ENCODE measurements around the gene POLR2L.

DNA sequence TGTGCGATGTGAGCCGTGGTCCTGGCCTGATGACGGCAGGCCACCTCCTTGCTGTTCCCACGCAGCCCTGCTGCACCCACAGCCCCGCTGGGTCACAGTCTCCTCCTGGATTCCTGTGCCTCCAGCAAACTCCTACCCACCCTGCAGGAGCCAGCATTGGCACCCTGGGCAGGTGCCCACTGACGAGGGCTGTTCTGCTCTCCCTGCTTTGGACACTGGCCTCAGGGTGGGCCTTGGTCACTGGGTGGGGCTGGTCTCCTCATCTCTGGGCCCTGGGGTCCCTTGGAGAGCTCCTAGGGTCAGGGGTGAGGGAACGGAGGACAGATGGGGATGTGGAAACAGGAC, 13.0 kb upstream of the POLR2L start:
- TF ChIP-seq, protein P1, sequence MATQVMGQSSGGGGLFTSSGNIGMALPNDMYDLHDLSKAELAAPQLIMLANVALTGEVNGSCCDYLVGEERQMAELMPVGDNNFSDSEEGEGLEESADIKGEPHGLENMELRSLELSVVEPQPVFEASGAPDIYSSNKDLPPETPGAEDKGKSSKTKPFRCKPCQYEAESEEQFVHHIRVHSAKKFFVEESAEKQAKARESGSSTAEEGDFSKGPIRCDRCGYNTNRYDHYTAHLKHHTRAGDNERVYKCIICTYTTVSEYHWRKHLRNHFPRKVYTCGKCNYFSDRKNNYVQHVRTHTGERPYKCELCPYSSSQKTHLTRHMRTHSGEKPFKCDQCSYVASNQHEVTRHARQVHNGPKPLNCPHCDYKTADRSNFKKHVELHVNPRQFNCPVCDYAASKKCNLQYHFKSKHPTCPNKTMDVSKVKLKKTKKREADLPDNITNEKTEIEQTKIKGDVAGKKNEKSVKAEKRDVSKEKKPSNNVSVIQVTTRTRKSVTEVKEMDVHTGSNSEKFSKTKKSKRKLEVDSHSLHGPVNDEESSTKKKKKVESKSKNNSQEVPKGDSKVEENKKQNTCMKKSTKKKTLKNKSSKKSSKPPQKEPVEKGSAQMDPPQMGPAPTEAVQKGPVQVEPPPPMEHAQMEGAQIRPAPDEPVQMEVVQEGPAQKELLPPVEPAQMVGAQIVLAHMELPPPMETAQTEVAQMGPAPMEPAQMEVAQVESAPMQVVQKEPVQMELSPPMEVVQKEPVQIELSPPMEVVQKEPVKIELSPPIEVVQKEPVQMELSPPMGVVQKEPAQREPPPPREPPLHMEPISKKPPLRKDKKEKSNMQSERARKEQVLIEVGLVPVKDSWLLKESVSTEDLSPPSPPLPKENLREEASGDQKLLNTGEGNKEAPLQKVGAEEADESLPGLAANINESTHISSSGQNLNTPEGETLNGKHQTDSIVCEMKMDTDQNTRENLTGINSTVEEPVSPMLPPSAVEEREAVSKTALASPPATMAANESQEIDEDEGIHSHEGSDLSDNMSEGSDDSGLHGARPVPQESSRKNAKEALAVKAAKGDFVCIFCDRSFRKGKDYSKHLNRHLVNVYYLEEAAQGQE (IDR thresholded peaks at IDR 0.05; ENCODE audit: insufficient read depth in 1 of 2, low read depth in 2 of 2, low read length in 2 of 2) = no peak
- no peak for TF ChIP-seq TAF1 (IDR thresholded peaks at IDR 0.05; ENCODE audit: borderline replicate concordance, insufficient read depth, low read length)
- TF ChIP-seq POLR2AphosphoS5 (IDR thresholded peaks at IDR 0.05; ENCODE audit: low read depth, low read length) = no peak
- no peak for TF ChIP-seq FOXP2 (optimal IDR thresholded peaks at IDR 0.05; ENCODE audit: borderline replicate concordance, extremely low read depth, extremely low read length, insufficient read depth)
